Measurements from ENCODE around the gene TOR1A.

DNA sequence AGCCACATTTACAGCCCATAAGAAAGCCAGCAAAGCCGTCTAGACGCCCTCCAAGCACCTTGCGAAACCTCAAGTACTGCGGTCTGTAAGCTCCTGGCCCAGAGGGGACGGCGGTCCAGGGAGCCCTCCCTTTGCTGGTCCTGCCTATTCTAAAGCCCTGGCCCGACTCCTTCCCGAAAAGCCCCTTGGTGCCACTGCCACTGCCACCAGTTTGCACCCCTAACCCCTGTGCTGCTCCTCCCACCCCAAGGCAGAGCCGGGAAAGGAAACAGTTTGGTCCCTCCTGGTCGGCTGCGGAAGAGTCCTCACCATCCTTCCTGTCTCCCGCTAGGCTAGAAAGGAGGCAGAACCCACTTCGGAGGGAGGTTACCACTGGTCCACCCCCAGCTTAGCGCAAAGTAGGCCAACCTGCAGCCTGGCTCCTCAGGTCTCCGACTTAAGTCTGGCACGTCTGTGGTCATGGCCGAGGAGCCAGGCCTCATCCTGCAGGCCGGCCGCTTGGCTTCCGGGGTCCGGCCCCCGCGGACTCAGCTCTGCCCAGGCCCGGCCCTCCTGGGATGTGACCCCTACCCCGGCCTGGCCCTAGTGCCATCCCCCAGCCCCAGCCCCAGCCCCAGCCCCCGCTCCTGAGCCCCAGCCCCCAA is 916 bp downstream of the TOR1A start:
- TF ChIP-seq, protein P1, sequence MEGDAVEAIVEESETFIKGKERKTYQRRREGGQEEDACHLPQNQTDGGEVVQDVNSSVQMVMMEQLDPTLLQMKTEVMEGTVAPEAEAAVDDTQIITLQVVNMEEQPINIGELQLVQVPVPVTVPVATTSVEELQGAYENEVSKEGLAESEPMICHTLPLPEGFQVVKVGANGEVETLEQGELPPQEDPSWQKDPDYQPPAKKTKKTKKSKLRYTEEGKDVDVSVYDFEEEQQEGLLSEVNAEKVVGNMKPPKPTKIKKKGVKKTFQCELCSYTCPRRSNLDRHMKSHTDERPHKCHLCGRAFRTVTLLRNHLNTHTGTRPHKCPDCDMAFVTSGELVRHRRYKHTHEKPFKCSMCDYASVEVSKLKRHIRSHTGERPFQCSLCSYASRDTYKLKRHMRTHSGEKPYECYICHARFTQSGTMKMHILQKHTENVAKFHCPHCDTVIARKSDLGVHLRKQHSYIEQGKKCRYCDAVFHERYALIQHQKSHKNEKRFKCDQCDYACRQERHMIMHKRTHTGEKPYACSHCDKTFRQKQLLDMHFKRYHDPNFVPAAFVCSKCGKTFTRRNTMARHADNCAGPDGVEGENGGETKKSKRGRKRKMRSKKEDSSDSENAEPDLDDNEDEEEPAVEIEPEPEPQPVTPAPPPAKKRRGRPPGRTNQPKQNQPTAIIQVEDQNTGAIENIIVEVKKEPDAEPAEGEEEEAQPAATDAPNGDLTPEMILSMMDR (IDR thresholded peaks at IDR 0.05): no peak
- TF ChIP-seq POLR2A (IDR thresholded peaks at IDR 0.05): no peak
